ENCODE measurements around the gene TMX1.

TMX1 gene

DNA sequence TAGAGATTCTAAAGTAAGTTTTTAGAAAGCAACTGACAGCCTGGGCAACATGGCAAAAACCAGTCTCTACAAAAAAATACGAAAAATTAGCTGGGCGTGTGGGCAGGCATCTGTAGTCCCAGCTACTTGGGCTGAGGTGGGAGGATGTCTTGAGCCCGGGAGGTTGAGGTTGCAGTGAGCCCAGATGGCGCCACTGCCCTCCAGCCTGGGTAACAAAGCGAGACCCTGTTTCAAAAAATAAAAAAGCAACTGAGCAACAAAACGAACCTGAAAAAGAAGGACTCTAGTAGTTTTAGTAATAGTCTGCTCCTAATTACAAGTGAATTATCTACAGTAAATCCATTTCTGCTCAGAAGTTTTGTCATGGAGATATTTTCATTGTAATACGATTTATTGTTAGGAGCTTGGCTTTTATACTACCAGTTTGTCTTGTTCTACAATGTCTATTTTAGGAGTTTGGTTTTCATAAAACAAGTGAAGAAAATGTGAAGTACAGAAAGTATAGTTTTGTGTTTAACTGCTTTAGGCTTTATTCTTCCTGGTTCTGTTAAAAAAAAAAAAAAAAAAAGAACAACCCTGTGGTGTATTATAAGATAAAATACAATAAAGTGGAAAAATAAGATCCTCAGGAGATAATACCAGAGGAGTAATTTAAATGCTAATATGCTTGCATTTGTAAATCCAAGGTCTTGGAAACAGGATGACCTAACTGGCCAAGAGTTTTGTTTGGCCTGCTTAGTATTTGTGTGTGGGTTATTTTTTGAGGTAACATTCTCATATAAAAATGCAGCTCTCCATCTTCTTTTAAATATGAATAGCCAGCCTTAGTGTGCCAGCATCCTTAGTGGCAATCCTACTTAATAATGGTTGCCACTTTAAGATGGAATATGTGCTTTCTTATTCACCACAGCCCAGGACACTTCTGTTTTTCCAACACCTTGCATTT is 2.8 kb downstream of the TMX1 start:
- DNase-seq (ENCODE audit: low read depth in 3 of 3), result no peak

DNA sequence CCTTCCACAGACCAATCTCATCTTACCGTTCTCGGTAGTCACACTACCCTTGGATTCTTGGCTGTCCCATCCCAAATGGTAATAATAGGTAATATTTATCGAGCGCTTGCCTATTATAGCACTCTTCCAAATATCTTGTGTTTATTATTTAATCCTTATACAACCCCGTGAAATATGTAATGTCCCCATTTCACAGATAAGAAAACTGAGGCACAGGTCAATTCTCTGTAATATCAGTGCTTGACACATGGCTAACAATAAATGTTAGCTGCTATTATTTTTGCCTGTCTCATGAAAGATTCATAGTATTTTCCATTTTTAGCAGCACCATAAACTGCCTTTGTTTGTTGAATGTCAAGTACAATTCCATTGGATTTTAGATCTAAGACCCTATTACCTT is 4.5 kb downstream of the TMX1 start:
- DNase-seq (ENCODE audit: low read depth in 3 of 3), result no peak

DNA sequence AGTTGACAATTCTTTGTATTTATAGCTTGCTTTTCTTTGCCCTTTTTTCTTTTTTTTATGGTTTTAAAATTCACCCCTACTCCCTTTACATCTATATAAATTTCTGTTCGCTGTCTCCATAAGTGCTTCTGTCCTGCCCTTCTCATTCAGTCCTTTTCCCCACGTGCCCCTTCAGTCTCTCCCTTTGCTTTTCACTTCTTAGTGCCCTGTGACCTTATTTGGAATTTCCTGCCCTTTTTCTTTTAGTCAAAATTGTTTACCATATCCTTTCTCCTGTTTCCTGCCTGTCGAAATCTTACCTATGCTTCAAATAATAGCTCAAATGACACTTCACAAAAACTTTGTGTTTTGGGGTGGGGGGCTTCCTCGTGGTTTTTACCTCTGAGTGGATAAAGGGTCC is 6.0 kb downstream of the TMX1 start:
- no peak for DNase-seq (ENCODE audit: low read depth in 3 of 3)

GRCh38 chr14:51248016-51248987 is 8.3 kb downstream of the TMX1 start:
- no peak for DNase-seq (ENCODE audit: low read depth in 3 of 3)

GRCh38 chr14:51251486-51251885 is 11.4 kb downstream of the TMX1 start:
- no peak for DNase-seq (ENCODE audit: low read depth in 3 of 3)

DNA sequence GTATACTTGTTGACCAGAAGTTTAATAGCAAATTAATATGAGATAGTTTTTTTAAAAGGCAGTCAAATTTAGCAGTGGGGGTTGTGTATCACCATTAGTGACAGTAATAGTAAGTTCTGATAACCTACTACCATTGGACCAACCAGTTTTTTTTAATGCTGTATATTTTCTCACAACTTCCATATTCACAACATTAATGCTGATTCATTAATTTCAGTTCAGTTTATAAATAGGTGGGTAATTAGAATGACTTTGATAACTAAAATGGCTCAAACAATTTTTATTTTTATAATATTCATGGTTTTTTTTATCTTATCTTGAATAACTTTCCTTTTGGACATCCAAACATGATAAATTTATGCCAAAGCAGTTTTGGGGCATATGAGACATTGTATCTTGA is 13.8 kb downstream of the TMX1 start:
- no peak for DNase-seq (ENCODE audit: low read depth in 3 of 3)

- DNase-seq (ENCODE audit: low read depth in 3 of 3), result no peak
Measured at GRCh38 chr14:51258280-51258679, 18.2 kb downstream of the TMX1 start.

GRCh38 chr14:51258788-51259187 is 18.7 kb downstream of the TMX1 start:
- DNase-seq (ENCODE audit: low read depth in 3 of 3), result no peak

DNA sequence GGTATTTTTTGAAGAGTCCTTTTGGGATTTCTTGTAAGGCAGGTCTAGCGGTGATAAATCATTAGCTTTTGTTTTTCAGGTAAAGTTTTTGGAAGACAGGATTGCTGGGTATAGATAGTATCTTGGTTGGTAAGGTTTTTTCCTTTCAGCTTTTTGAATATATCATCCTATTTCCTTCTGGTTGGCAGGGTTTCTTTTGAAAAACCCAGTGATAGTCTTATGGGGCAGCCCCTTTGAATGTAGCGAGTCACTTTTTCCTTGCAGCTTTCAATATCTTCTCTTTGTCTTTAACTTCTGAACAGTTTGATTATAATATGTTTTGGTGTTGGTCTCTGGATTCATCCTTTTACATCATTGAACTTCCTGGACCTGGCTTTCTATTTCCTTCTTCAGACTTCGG is 20.2 kb downstream of the TMX1 start:
- no peak for DNase-seq (ENCODE audit: low read depth in 3 of 3)

- DNase-seq (ENCODE audit: low read depth in 3 of 3), result no peak
Measured at GRCh38 chr14:51261151-51261550, 21.1 kb downstream of the TMX1 start.

DNA sequence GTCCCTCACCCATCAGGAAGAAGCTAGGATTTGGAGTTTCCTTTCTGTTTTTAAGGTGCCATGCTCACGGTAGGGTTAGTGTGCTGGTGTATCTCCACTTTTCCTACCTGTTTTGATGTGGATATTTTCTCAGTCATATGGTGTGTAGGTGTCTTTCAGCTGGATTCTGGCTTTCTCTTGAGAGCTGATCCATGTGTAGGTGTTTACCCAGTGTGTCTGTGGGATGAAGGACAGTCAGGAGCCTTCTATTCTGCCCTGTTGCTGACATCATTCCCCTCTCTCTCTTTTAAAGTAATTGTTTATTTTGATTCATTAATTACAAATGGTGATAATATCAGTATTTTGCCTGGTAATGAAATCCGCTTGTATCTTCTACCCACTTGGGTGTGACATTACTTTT is 22.8 kb downstream of the TMX1 start:
- no peak for DNase-seq (ENCODE audit: low read depth in 3 of 3)

DNA sequence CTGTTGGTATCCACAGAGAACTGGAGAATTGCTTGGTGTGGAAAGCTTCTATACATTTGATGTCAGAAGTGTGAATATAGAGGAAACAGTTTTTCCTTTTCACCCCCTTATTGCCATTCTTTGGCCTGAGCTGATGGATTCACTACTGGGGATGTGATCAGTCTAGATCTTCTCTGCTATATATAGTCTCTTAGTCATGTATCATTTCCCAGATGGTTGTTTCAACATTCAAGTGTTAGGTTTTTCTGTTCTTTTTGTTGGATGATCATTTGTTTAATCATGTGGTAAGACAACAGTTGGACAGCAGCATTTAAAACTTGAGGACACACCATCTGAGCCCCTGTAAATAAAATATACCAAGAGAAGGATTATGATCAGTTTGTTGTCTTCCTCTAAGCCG is 29.6 kb downstream of the TMX1 start:
- no peak for DNase-seq (ENCODE audit: low read depth in 3 of 3)

DNA sequence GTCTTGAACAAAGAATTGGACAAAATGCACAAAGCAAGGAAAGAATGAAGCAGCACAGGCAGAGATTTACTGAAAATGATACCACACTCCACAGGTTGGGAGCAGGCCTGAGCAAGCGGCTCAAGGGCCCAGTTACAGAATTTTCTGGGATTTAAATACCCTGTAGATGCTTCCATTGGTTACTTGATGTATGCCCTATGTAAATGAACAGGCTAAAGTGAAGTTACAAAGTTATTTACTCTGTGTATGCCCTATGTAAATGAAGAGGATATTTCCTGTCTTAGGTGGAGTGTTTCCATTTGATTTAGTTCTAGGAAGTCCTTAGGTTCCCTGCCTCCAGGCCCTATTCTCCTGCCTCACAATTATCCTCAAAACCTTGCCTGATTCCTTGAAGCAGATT is 36.6 kb downstream of the TMX1 start:
- DNase-seq (ENCODE audit: low read depth in 3 of 3), result no peak

DNA sequence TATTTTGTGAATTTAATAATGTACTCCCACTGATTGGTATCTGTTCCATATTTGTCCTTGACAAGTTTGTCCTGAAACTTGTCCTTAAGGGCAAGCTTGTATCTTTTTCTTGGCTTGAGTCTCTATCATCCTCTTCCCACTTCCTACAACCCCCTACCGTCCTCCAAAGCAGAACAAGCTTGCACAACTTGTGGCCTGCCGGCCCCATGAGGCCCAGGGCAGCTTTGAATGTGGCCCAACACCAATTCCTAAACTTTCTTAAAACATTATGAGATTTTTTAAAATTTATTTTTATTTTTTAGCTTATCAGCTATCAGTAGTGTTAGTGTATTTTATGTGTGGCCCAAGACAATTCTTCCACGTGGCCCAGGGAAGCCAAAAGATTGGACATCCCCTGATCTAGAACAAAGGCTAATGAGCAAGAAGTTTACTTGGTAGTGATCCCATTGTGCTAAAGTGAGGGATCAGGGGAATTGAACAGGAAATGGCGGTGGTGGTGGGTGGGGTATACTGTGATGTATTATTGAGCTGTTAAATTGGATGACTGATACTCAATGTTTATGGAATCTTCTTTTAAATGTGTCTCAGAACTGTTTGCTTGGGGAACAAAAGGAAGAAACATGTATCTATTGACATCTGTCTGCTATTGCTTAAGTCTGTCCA is 37.8 kb downstream of the TMX1 start:
- no peak for DNase-seq (ENCODE audit: low read depth in 3 of 3)

GRCh38 chr14:51282517-51282916 is 42.5 kb downstream of the TMX1 start:
- DNase-seq (ENCODE audit: low read depth in 3 of 3), result no peak

DNA sequence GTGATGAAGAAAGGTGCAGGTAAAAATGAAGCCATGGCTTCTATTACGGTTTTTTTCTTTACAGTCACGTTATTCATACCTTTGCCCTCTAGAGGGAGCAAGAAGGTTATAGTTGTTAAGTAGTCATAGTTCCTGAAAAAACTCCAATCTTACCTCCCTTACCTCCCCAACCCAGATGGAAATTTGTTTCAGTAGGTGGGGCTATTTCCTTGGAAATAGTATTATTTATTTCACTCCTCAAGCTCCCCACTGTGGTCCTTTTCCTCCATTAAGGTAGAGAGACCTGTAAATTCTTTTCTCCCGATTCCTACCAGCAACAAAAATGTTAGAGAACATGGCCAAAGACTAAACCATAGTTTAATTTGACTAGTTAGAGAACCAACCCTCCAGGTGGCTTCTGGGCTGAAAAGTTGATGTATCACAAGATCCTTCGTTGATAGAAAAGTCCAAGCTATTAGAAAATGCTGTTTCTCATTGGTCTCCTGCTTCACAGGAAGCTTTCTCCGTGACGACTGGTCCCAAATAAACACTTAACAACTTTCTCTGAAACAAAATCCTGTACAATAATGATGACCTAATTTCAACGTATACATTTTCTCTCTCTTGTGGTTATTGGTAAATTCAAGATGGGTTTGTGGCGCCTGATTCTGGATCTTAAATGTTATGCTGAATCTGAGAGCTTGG is 43.5 kb downstream of the TMX1 start:
- no peak for DNase-seq (ENCODE audit: low read depth in 3 of 3)

- DNase-seq (ENCODE audit: low read depth in 3 of 3), result no peak
Measured at GRCh38 chr14:51284241-51284640, 44.2 kb downstream of the TMX1 start.

GRCh38 chr14:51285120-51285519 is 45.1 kb downstream of the TMX1 start:
- DNase-seq (ENCODE audit: low read depth in 3 of 3), result no peak

GRCh38 chr14:51289169-51289568 is 49.1 kb downstream of the TMX1 start:
- DNase-seq (ENCODE audit: low read depth in 3 of 3), result no peak

GRCh38 chr14:51290132-51290531 is 50.1 kb downstream of the TMX1 start:
- DNase-seq (ENCODE audit: low read depth in 3 of 3), result no peak

DNA sequence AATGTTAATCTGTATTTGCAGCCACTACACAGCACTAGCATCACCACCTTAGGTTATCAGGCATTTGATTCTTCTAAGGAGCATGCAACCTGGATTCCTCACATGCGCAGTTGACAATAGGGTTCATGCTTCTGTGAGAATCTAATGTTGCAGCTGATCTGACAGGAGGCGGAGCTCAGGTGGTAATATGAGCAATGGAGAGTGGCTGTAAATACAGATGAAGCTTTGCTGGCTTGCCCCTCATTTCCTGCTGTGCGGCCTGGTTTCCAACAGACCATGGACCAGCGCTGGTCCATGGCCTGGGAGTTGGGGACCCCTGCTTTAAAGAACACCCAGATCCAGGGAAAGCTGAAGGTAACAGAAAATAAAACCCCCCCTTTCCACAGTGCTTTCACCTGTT is 51.0 kb downstream of the TMX1 start:
- no peak for DNase-seq (ENCODE audit: low read depth in 3 of 3)

Data from stimulated activated CD4-positive, alpha-beta T cell treated with anti-CD3 and anti-CD28 coated beads, TNF-alpha, amount 100 ng/mL, for 48 hours (primary cell).